Skeletal muscle satellite cell (primary cell): Measurements from ENCODE around the gene SLC15A1.

Source experiments
- H3K27me3 ChIP-seq: 2 replicates; pipeline ENCODE4 v1.7.0; 2013; ENCODE audit warnings: low read length; ENCODE audit not compliant: control insufficient read depth, insufficient read depth
- H3K36me3 ChIP-seq: 2 replicates; pipeline ENCODE4 v1.7.0; 2013; ENCODE audit warnings: mild to moderate bottlenecking, control low read depth, low read length; ENCODE audit not compliant: insufficient read depth
- H3K4me1 ChIP-seq: 2 replicates; pipeline ENCODE4 v1.7.0; 2013; ENCODE audit warnings: low read length; ENCODE audit not compliant: control insufficient read depth, insufficient read depth
- H3K4me2 ChIP-seq: 2 replicates; pipeline ENCODE4 v1.7.0; 2013; ENCODE audit warnings: mild to moderate bottlenecking, low read length
- H3K4me3 ChIP-seq: 2 replicates; pipeline ENCODE4 v1.7.0; 2013; ENCODE audit warnings: low read length
- H3K9ac ChIP-seq: 2 replicates; pipeline ENCODE4 v1.7.0; 2013; ENCODE audit warnings: mild to moderate bottlenecking, low read depth, low read length, moderate library complexity
- H3K9me3 ChIP-seq: replicated peaks from 2 replicates; pipeline ENCODE4 v1.7.0; 2013; ENCODE audit warnings: mild to moderate bottlenecking, control low read depth, low read length

SLC15A1 gene

GRCh38 chr13:98668155-98668554, 84.3 kb downstream of the SLC15A1 start:
- H3K4me1 ChIP-seq = peaks cover 24% of the 10 kb centered on the region
- no peak overlapping the region for H3K9ac ChIP-seq
- H3K27me3 ChIP-seq = peaks cover 19% of the 10 kb centered on the region
- H3K36me3 ChIP-seq = no peaks in the 10 kb centered on the region
- no peak overlapping the region for H3K4me2 ChIP-seq
- no peak overlapping the region for H3K4me3 ChIP-seq
- H3K9me3 ChIP-seq = no peaks in the 10 kb centered on the region

GRCh38 chr13:98665638-98665995, 86.9 kb downstream of the SLC15A1 start:
- peaks cover 24% of the 10 kb centered on the region for H3K4me1 ChIP-seq
- no peaks in the 10 kb centered on the region for H3K36me3 ChIP-seq
- H3K27me3 ChIP-seq = peaks cover 19% of the 10 kb centered on the region
- H3K9ac ChIP-seq = no peak overlapping the region
- no peaks in the 10 kb centered on the region for H3K9me3 ChIP-seq
- no peak overlapping the region for H3K4me2 ChIP-seq
- H3K4me3 ChIP-seq = no peak overlapping the region

DNA sequence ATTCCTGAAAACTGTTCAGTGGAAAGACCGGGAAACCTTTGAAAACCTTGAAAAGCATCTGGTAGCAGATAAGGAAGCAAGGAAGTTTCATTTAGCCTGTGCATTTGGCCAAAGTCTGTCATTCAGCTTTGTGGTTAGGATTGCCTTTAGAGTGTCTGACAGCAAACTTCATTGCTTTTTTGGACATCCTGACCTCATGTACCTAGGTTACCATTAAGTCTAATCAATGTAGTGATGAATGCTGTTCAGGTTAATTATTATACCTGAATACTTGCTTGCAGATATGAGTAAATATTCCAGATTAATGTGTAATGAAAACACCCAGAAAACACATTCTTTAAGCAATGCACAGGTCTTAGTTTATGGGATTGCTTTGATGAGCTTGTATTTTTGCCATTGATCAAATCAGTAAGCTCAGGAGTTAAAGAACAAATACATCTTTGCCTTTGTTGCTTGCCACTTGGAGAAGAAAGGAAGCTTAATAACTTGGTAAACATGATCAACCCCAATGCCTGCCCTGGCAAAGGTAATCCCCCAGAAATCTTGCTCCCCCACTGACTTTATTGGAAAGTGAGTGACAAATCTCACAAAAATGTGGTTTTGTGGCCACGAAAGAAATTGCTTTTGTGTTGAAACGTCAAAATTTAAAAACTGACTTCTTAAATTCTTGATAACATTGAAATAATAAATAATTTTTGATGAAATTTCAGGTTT, 87.4 kb downstream of the SLC15A1 start:
- Histone ChIP-seq H3K4me3 (no peak overlapping the region), H3K36me3 (no peaks in the 10 kb centered on the region), H3K27me3 (peaks cover 19% of the 10 kb centered on the region), H3K9me3 (no peaks in the 10 kb centered on the region), H3K4me2 (no peak overlapping the region), H3K4me1 (peaks cover 24% of the 10 kb centered on the region), H3K9ac (no peak overlapping the region)

DNA sequence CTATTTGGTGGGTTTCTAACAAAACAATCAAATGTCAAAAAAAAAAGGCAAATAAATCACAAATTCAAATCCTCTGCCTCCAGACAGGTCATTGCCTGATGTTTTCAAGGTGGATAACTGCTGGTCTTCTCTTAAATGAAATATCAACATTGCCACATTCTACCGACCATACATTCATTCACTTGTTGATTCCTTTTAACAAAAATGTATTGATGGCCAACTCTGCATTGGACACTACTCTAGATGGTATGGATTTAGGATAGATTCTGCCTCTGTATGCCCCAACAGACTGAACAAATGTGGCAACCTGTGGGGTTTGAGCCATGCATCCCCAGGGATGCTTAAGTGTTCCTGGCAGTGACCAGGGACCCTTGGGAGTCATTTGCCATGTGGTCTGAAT, 88.0 kb downstream of the SLC15A1 start:
- Histone ChIP-seq H3K4me1 (peaks cover 24% of the 10 kb centered on the region), H3K27me3 (peaks cover 17% of the 10 kb centered on the region), H3K9me3 (no peaks in the 10 kb centered on the region), H3K4me2 (no peak overlapping the region), H3K4me3 (no peak overlapping the region), H3K36me3 (no peaks in the 10 kb centered on the region), H3K9ac (no peak overlapping the region)

DNA sequence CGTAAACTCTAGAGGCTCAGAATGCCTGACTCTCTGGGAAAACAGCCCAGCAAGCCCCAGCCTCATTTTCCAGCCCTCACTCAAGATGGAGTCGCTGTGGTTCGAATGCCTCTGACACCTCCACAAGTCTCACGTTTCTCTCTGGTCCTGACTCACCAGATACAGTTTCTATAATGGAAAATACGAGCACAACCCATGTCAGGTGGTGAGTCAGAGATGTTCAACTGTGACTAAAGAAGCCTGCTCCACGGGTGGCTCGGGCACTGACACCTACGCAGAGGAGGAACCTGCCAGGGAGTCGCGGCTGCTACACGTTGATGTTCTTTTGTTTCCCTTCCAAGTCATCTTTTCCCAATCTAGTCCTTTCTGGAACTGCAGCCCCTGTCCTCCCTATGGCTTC, 88.4 kb downstream of the SLC15A1 start:
- Histone ChIP-seq H3K4me3 (no peak overlapping the region), H3K36me3 (no peaks in the 10 kb centered on the region), H3K9me3 (no peaks in the 10 kb centered on the region), H3K4me1 (peaks cover 24% of the 10 kb centered on the region), H3K4me2 (no peak overlapping the region), H3K27me3 (peaks cover 12% of the 10 kb centered on the region), H3K9ac (no peak overlapping the region)

- peak overlapping the region; percentile 37 for H3K4me3 ChIP-seq
- no peaks in the 10 kb centered on the region for H3K36me3 ChIP-seq
- no peak overlapping the region for H3K9ac ChIP-seq
- H3K4me1 ChIP-seq = peaks cover 9% of the 10 kb centered on the region
- H3K4me2 ChIP-seq = peak overlapping the region; percentile 50
- H3K27me3 ChIP-seq = no peaks in the 10 kb centered on the region
- no peaks in the 10 kb centered on the region for H3K9me3 ChIP-seq
Observed at GRCh38 chr13:98658131-98658530, 94.3 kb downstream of the SLC15A1 start.

GRCh38 chr13:98657506-98658085, 94.9 kb downstream of the SLC15A1 start:
- Histone ChIP-seq H3K9ac (no peak overlapping the region), H3K4me2 (peak overlapping the region; percentile 50), H3K27me3 (no peaks in the 10 kb centered on the region), H3K4me3 (peak overlapping the region; percentile 37), H3K4me1 (peaks cover 9% of the 10 kb centered on the region), H3K9me3 (no peaks in the 10 kb centered on the region), H3K36me3 (no peaks in the 10 kb centered on the region)

DNA sequence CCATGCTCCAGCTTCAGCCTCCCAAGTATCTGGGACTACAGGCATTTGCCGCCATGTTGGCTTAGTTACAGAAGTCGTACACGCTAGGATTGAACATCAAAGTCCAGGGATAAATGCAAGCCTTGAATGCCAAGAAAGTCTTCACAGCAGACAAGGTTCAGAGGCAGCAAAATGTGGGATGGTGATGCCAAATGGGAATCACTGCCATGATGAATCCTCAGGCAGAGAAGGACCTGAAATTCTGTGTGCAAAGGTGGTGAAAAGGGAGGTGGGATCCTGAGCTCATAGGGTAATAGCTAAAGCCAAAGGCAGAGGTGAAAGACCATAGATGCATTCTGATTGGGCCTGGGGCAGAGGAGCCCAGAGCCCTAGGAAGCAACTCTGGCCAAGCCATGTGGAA, 96.2 kb downstream of the SLC15A1 start:
- Histone ChIP-seq H3K27me3 (no peaks in the 10 kb centered on the region), H3K9ac (no peak overlapping the region), H3K36me3 (no peaks in the 10 kb centered on the region), H3K4me1 (peaks cover 9% of the 10 kb centered on the region), H3K9me3 (no peaks in the 10 kb centered on the region), H3K4me3 (no peak overlapping the region), H3K4me2 (no peak overlapping the region)

DNA sequence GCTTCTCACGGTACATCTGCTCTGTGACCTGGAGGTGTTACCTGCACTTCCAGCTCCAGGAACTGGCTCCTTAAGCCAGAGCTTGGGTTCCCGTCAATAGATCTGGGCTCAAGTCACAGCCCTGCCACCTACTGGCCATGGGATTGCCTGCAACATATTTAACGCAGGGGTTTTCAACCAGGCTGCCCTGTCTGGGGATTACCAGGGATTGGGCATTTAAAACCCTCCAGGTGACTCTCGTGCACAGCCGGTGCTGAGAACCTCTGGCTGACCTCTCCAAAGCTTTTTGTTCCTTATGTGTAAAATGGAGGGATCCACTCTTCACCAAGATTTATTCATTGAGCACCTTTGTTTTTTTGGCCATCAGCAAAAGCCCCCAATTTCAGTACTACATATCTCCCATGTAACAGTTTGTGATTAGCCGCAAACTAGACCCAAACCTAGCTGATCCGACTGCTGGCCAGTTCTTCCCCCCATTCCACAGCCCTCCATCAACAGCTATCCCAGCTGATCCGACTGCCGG, 98.9 kb downstream of the SLC15A1 start:
- Histone ChIP-seq H3K9ac (no peak overlapping the region), H3K36me3 (no peaks in the 10 kb centered on the region), H3K27me3 (no peaks in the 10 kb centered on the region), H3K4me3 (no peak overlapping the region), H3K9me3 (no peaks in the 10 kb centered on the region), H3K4me1 (peaks cover 9% of the 10 kb centered on the region), H3K4me2 (no peak overlapping the region)

GRCh38 chr13:98652721-98653462, 99.6 kb downstream of the SLC15A1 start:
- H3K4me1 ChIP-seq = peaks cover 7% of the 10 kb centered on the region
- no peak overlapping the region for H3K4me2 ChIP-seq
- H3K9ac ChIP-seq = no peak overlapping the region
- no peaks in the 10 kb centered on the region for H3K9me3 ChIP-seq
- H3K36me3 ChIP-seq = no peaks in the 10 kb centered on the region
- peaks cover 2% of the 10 kb centered on the region for H3K27me3 ChIP-seq
- no peak overlapping the region for H3K4me3 ChIP-seq

GRCh38 chr13:98652276-98652675, 100.2 kb downstream of the SLC15A1 start:
- Histone ChIP-seq H3K9me3 (no peaks in the 10 kb centered on the region), H3K27me3 (peaks cover 6% of the 10 kb centered on the region), H3K4me3 (no peak overlapping the region), H3K9ac (no peak overlapping the region), H3K36me3 (no peaks in the 10 kb centered on the region), H3K4me1 (peaks cover 1% of the 10 kb centered on the region), H3K4me2 (no peak overlapping the region)
